H1 (cell line): Measurements from ENCODE around the gene FAN1. TPM values are rescaled to one million over a fixed set of nuclear protein-coding genes. Genes with fewer than 3 reads are reported as not detected.

Source experiments
- CTCF ChIA-PET: fragments of 300-600 bp; sonication (Branson Sonifier 250); formaldehyde crosslinking; loops from one replicate; lab custom pipeline; 2021; ENCODE audit not compliant: partially characterized antibody; lab: Charles Lee
- POLR2A ChIA-PET: fragments of 300-600 bp; sonication (Branson Sonifier 250); formaldehyde crosslinking; loops from one replicate; lab custom pipeline; 2021; ENCODE audit warnings: inconsistent platforms; ENCODE audit not compliant: partially characterized antibody; lab: Charles Lee
- DNase-seq, 2 experiments: peaks; one replicate each; pipeline versions ENCODE4 v3.0.0 to v3.0.0-alpha.2; 2010 to 2022; ENCODE audit warnings: low spot score in 2 of 2, low read depth in 1 of 2, mixed read lengths in 1 of 2
- FAIRE-seq: peaks from 2 replicates; lab custom pipeline; 2011; peaks lifted over from hg19 to GRCh38; lab: Jason Lieb, UNC
- H2AFZ ChIP-seq: 2 replicates; pipeline ENCODE4 v1.8.1; 2012; ENCODE audit warnings: low read length, inconsistent platforms
- H2AK5ac ChIP-seq: 2 replicates; pipeline ENCODE4 v1.6.1; 2013; ENCODE audit warnings: low read depth, low read length
- H2BK120ac ChIP-seq: replicated peaks from 2 replicates; pipeline ENCODE3; 2013; ENCODE audit warnings: low read depth, low read length, inconsistent platforms
- H2BK12ac ChIP-seq: 2 replicates; pipeline ENCODE4 v1.6.1; 2013; ENCODE audit warnings: low read depth, low read length
- H2BK15ac ChIP-seq: 2 replicates; pipeline ENCODE4 v1.6.1; 2013; ENCODE audit warnings: low read length
- H2BK20ac ChIP-seq: 2 replicates; pipeline ENCODE4 v1.6.1; 2013; ENCODE audit warnings: low read length
- H2BK5ac ChIP-seq: 2 replicates; pipeline ENCODE4 v1.6.1; 2013; ENCODE audit warnings: low read depth, low read length
- H3K14ac ChIP-seq: 2 replicates; pipeline ENCODE4 v1.6.1; 2013; ENCODE audit warnings: inconsistent platforms; ENCODE audit not compliant: insufficient read length
- H3K18ac ChIP-seq: 2 replicates; pipeline ENCODE4 v1.6.1; 2013; ENCODE audit warnings: low read length; ENCODE audit errors: extremely low read depth
- H3K23ac ChIP-seq: 2 replicates; pipeline ENCODE4 v1.6.1; 2013; ENCODE audit warnings: inconsistent platforms; ENCODE audit not compliant: insufficient read length
- H3K23me2 ChIP-seq: 2 replicates; pipeline ENCODE4 v1.6.1; 2013; ENCODE audit warnings: low read depth, low read length
- H3K27ac ChIP-seq: 2 replicates; pipeline ENCODE4 v1.6.1; 2011; ENCODE audit warnings: low read depth, low read length, inconsistent platforms
- H3K27me3 ChIP-seq, 4 experiments: replicated peaks in 1 of 4; 1 replicate in 1 of 4; 2 replicates in 3 of 4; pipeline versions ENCODE4 v1.6.1 to v1.8.1; 2011 to 2013; ENCODE audit warnings: low read length in 3 of 4, mild to moderate bottlenecking in 3 of 4, inconsistent platforms in 2 of 4, mixed read lengths in 2 of 4, moderate library complexity in 1 of 4; ENCODE audit not compliant: control insufficient read depth in 3 of 4, insufficient read depth in 3 of 4; ENCODE audit errors: extremely low read depth in 1 of 4
- H3K36me3 ChIP-seq, 4 experiments: 2 replicates each; pipeline versions ENCODE4 v1.6.1 to v1.8.1; 2011 to 2013; ENCODE audit warnings: mild to moderate bottlenecking in 4 of 4, low read length in 3 of 4, moderate library complexity in 2 of 4, control low read depth in 1 of 4, inconsistent platforms in 1 of 4; ENCODE audit not compliant: insufficient read depth in 4 of 4, control insufficient read depth in 2 of 4
- H3K4ac ChIP-seq: replicated peaks from 2 replicates; pipeline ENCODE3; 2013; ENCODE audit warnings: low read length, low read depth, mixed read lengths, inconsistent platforms; ENCODE audit not compliant: insufficient read length
- H3K4me1 ChIP-seq, 4 experiments: replicated peaks in 1 of 4; 1 replicate in 1 of 4; 2 replicates in 3 of 4; pipeline versions ENCODE4 v1.6.1 to v1.8.1; 2011 to 2013; ENCODE audit warnings: low read length in 3 of 4, inconsistent platforms in 2 of 4, mixed read lengths in 1 of 4; ENCODE audit not compliant: insufficient read depth in 4 of 4, control insufficient read depth in 3 of 4
- H3K4me2 ChIP-seq, 2 experiments: 2 replicates each; pipeline versions ENCODE4 v1.6.1 to v1.8.1; 2011 to 2013; ENCODE audit warnings: low read depth in 2 of 2, low read length in 2 of 2, control low read depth in 1 of 2, inconsistent platforms in 1 of 2, mild to moderate bottlenecking in 1 of 2; ENCODE audit not compliant: insufficient read depth in 1 of 2
- H3K4me3 ChIP-seq, 4 experiments: fragments of 200-600, 300-600 bp in 1 of 4; sonication (generic), shearing (Covaris generic), sonication (Bioruptor Twin) in 1 of 4; 2 replicates each; pipeline versions ENCODE4 v1.5.1 to v1.8.1; 2011 to 2016; ENCODE audit warnings: low read length in 4 of 4, low read depth in 3 of 4, control low read depth in 2 of 4, inconsistent platforms in 2 of 4, mild to moderate bottlenecking in 2 of 4, mixed read lengths in 1 of 4, moderate library complexity in 1 of 4; ENCODE audit not compliant: insufficient read depth in 2 of 4; ENCODE audit errors: extremely low read depth in 1 of 4
- H3K56ac ChIP-seq: replicated peaks from 2 replicates; pipeline ENCODE3; 2013; ENCODE audit warnings: low read depth, mild to moderate bottlenecking, mixed read lengths, low read length, inconsistent platforms; ENCODE audit not compliant: insufficient read length
- H3K79me1 ChIP-seq: 2 replicates; pipeline ENCODE4 v1.6.1; 2013; ENCODE audit warnings: low read depth, low read length, control low read depth
- H3K79me2 ChIP-seq, 2 experiments: 2 replicates each; pipeline versions ENCODE4 v1.6.1 to v1.8.1; 2012 to 2013; ENCODE audit warnings: low read length in 2 of 2, mild to moderate bottlenecking in 2 of 2, inconsistent platforms in 1 of 2; ENCODE audit not compliant: insufficient read depth in 2 of 2, control insufficient read depth in 1 of 2
- H3K9ac ChIP-seq, 4 experiments: replicated peaks in 1 of 4; 1 replicate in 1 of 4; 2 replicates in 3 of 4; pipeline versions ENCODE4 v1.6.1 to v1.8.1; 2011 to 2013; ENCODE audit warnings: low read depth in 3 of 4, low read length in 3 of 4, control low read depth in 2 of 4, mild to moderate bottlenecking in 2 of 4, moderate library complexity in 2 of 4, inconsistent platforms in 1 of 4; ENCODE audit errors: extremely low read depth in 1 of 4
- H3K9me3 ChIP-seq, 2 experiments: 2 replicates each; pipeline versions ENCODE4 v1.6.1 to v1.8.1; 2012 to 2013; ENCODE audit warnings: mild to moderate bottlenecking in 2 of 2, moderate library complexity in 2 of 2, control low read depth in 1 of 2, inconsistent platforms in 1 of 2, low read depth in 1 of 2, low read length in 1 of 2, mixed read lengths in 1 of 2; ENCODE audit not compliant: insufficient read depth in 2 of 2
- H4K20me1 ChIP-seq, 2 experiments: replicated peaks in 1 of 2; 2 replicates each; pipeline versions ENCODE3 to v1.8.1; 2011 to 2013; ENCODE audit warnings: inconsistent platforms in 2 of 2, low read length in 2 of 2, mild to moderate bottlenecking in 1 of 2; ENCODE audit not compliant: insufficient read depth in 2 of 2, control insufficient read depth in 1 of 2
- H4K5ac ChIP-seq: 2 replicates; pipeline ENCODE4 v1.6.1; 2013; ENCODE audit warnings: low read length, low read depth, mixed read lengths, inconsistent platforms; ENCODE audit not compliant: insufficient read length
- H4K8ac ChIP-seq: 2 replicates; pipeline ENCODE4 v1.8.0; 2013; ENCODE audit warnings: mild to moderate bottlenecking, moderate library complexity, low read length, inconsistent platforms; ENCODE audit not compliant: insufficient read depth; ENCODE audit errors: extremely low read depth
- H4K91ac ChIP-seq: replicated peaks from 2 replicates; pipeline ENCODE3; 2013; ENCODE audit warnings: low read length, mixed read lengths, inconsistent platforms; ENCODE audit not compliant: insufficient read length
- CBX5 ChIP-seq: fragments of 300-800, 300-1000 bp; sonication (generic); IDR thresholded peaks from 2 replicates; pipeline ENCODE4 v1.7.1; 2016; ENCODE audit warnings: antibody characterized with exemption, low read length, low read depth
- CREB1 ChIP-seq: IDR thresholded peaks from 2 replicates; pipeline ENCODE4 v1.6.1; 2012; ENCODE audit warnings: inconsistent platforms
- GABPA ChIP-seq: IDR thresholded peaks from 2 replicates; pipeline ENCODE4 v1.6.1; 2011; ENCODE audit warnings: mild to moderate bottlenecking, low read length, moderate library complexity, borderline replicate concordance; ENCODE audit not compliant: insufficient read depth
- HDAC6 ChIP-seq: IDR thresholded peaks from one replicate; pipeline ENCODE4 v1.7.1; 2012; ENCODE audit warnings: low read depth, mild to moderate bottlenecking, inconsistent platforms, low read length, moderate library complexity
- JUND ChIP-seq: IDR thresholded peaks from 2 replicates; pipeline ENCODE4 v1.6.1; 2011; ENCODE audit warnings: mild to moderate bottlenecking, improper control_type of control experiment, low read length
- POLR2A ChIP-seq, 2 experiments: IDR thresholded peaks; 1 replicate in 1 of 2; 2 replicates in 1 of 2; pipeline ENCODE4 v1.6.1; 2011; ENCODE audit warnings: low read depth in 2 of 2, low read length in 2 of 2, mild to moderate bottlenecking in 2 of 2; ENCODE audit errors: control extremely low read depth in 1 of 2
- POLR2AphosphoS5 ChIP-seq: IDR thresholded peaks from 2 replicates; pipeline ENCODE4 v1.6.1; 2011; ENCODE audit warnings: low read depth, low read length
- RBBP5 ChIP-seq: IDR thresholded peaks from 2 replicates; pipeline ENCODE4 v1.7.1; 2012; ENCODE audit warnings: low read depth, mild to moderate bottlenecking, inconsistent platforms, low read length, moderate library complexity, borderline replicate concordance
- SP4 ChIP-seq: IDR thresholded peaks from 2 replicates; pipeline ENCODE4 v1.6.1; 2012; ENCODE audit warnings: low read length, inconsistent platforms
- TBP ChIP-seq: IDR thresholded peaks from 2 replicates; pipeline ENCODE4 v1.6.1; 2011; ENCODE audit warnings: low read depth, low read length, improper control_type of control experiment
- polyA plus RNA-seq, 7 experiments: library from polyadenylated mRNA; depleted of rRNA in 3 of 7; stranded (reverse) in 5 of 7; unstranded in 2 of 7; fragments of >200 nt in 5 of 7; fragments of 200-250 nt in 2 of 7; gene quantifications; 1 replicate in 5 of 7; 2 replicates in 1 of 7; 4 replicates in 1 of 7; pipeline versions ENCODE4 v1.2.1 to v1.2.3, GENCODE V29; 2011 to 2013; ENCODE audit warnings: missing spikeins in 2 of 7, mixed read lengths in 2 of 7
- total RNA-seq: library from RNA; stranded (reverse); fragmentation: NEBNext Ultra II Directional; extraction: Animal tissue kit (Norgen Biotek cat#: 25700); gene quantifications from 2 replicates; pipeline ENCODE4 v1.2.1, GENCODE V29; 2021
- TF ChIP-seq, protein P1 (sequence below), 3 experiments: IDR thresholded peaks; 1 replicate in 2 of 3; 2 replicates in 1 of 3; pipeline versions ENCODE4 v1.5.1 to v1.6.1; 2011; ENCODE audit warnings: low read length in 3 of 3, mild to moderate bottlenecking in 3 of 3, inconsistent platforms in 2 of 3, low read depth in 1 of 3, moderate library complexity in 1 of 3; ENCODE audit not compliant: insufficient read depth in 1 of 3; ENCODE audit errors: control extremely low read depth in 1 of 3
- TF ChIP-seq, protein P2 (sequence below): IDR thresholded peaks from 2 replicates; pipeline ENCODE4 v1.6.1; 2011; ENCODE audit warnings: low read length, improper control_type of control experiment

The FAN1 gene
- total and polyA plus RNA-seq, 2 of the 8 experiments (the other 6 are each of a cell fraction or from before 2014, with no cell fraction given): 8.6 to 24.9 TPM

DNA sequence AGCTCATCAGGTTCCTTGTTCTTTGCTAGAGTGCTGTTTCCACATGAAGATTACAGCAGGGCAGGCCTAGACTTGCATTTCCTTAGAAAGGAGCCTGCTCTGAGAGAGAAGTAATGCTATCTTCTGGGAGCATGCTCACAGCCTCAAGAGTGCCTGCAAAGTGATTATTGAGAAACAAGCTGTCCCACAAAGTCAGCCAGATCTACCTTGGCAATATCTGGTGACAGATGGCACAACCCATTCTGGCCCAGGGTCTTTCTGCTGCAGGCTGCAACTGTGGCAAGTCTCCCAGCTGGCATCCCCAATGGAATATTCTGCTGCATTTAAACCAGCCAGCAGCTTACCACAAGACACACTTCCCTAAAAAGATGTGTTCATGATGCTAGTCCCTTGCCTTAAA lies 58.4 kb downstream of the FAN1 start:
- H4K91ac ChIP-seq: no peak overlapping the region
- no peak overlapping the region for H3K4me2 ChIP-seq
- H3K56ac ChIP-seq: no peak overlapping the region
- H3K4me3 ChIP-seq: no peak overlapping the region
- no peaks in the 10 kb centered on the region for H3K23me2 ChIP-seq
- H3K14ac ChIP-seq: no peak overlapping the region
- no peak overlapping the region for H4K8ac ChIP-seq
- DNase-seq (no peak), FAIRE-seq (no peak)
- ChIA-PET CTCF (interaction anchor here (0.9 to 3.4 kb wide), 3 partner anchors 16 to 167 kb away, joined by 3 to 14 read pairs (median 4); no protein-coding TSS in a partner anchor), POLR2A (interaction anchor here (1.2 kb wide), 1 partner anchor 14 kb away, joined by 3 read pairs; no protein-coding TSS in a partner anchor)
- no peaks in the 10 kb centered on the region for H3K79me2 ChIP-seq
- no peak overlapping the region for H3K23ac ChIP-seq
- H2AK5ac ChIP-seq: no peak overlapping the region
- H3K9ac ChIP-seq: no peak overlapping the region
- H3K9me3 ChIP-seq: no peaks in the 10 kb centered on the region
- H2BK120ac ChIP-seq: no peak overlapping the region
- no peak overlapping the region for H3K27ac ChIP-seq
- H3K4me1 ChIP-seq: no peaks in the 10 kb centered on the region
- no peaks in the 10 kb centered on the region for H3K79me1 ChIP-seq
- H2BK15ac ChIP-seq: no peak overlapping the region
- no peak overlapping the region for H2BK20ac ChIP-seq
- H2BK5ac ChIP-seq: no peak overlapping the region; the same call in 1 of the 2 replicates
- no peak overlapping the region for H3K4ac ChIP-seq
- no peak overlapping the region for H2BK12ac ChIP-seq
- TF ChIP-seq, protein P1, sequence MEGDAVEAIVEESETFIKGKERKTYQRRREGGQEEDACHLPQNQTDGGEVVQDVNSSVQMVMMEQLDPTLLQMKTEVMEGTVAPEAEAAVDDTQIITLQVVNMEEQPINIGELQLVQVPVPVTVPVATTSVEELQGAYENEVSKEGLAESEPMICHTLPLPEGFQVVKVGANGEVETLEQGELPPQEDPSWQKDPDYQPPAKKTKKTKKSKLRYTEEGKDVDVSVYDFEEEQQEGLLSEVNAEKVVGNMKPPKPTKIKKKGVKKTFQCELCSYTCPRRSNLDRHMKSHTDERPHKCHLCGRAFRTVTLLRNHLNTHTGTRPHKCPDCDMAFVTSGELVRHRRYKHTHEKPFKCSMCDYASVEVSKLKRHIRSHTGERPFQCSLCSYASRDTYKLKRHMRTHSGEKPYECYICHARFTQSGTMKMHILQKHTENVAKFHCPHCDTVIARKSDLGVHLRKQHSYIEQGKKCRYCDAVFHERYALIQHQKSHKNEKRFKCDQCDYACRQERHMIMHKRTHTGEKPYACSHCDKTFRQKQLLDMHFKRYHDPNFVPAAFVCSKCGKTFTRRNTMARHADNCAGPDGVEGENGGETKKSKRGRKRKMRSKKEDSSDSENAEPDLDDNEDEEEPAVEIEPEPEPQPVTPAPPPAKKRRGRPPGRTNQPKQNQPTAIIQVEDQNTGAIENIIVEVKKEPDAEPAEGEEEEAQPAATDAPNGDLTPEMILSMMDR (IDR thresholded peaks at IDR 0.05; ENCODE audit: control extremely low read depth in 1 of 3, insufficient read depth in 1 of 3, low read depth in 1 of 3, low read length in 3 of 3): no peak
- TF ChIP-seq SP4 (no peak), JUND (no peak), GABPA (no peak), POLR2A (IDR thresholded peaks at IDR 0.05; ENCODE audit: control extremely low read depth in 1 of 2, low read depth in 2 of 2, low read length in 2 of 2) (no peak), TBP (no peak), RBBP5 (no peak), POLR2AphosphoS5 (no peak), CREB1 (no peak), HDAC6 (no peak), CBX5 (no peak)
- TF ChIP-seq, protein P2, sequence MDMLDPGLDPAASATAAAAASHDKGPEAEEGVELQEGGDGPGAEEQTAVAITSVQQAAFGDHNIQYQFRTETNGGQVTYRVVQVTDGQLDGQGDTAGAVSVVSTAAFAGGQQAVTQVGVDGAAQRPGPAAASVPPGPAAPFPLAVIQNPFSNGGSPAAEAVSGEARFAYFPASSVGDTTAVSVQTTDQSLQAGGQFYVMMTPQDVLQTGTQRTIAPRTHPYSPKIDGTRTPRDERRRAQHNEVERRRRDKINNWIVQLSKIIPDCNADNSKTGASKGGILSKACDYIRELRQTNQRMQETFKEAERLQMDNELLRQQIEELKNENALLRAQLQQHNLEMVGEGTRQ: no peak
- no peak overlapping the region for H4K5ac ChIP-seq
- no peaks in the 10 kb centered on the region for H3K27me3 ChIP-seq
- H2AFZ ChIP-seq: no peak overlapping the region
- H3K18ac ChIP-seq: no peak overlapping the region
- H4K20me1 ChIP-seq: peaks cover 0 to 2% of the 10 kb centered on the region in 2 experiments
- H3K36me3 ChIP-seq: peaks cover 0 to 11% (median 6%) of the 10 kb centered on the region in 4 experiments; a peak in 6 of 8 replicates
